Activated T-helper 9 cell treated with anti-CD3 and anti-CD28 coated beads, Interleukin-2, amount 50 U/mL, for 16 hours (primary cell): ENCODE data around the gene DLG1.

Experiments used
- DNase-seq: peaks from one replicate; pipeline ENCODE4 v3.0.0-alpha.2; 2020; ENCODE audit warnings: low read depth

Gene DLG1

DNA sequence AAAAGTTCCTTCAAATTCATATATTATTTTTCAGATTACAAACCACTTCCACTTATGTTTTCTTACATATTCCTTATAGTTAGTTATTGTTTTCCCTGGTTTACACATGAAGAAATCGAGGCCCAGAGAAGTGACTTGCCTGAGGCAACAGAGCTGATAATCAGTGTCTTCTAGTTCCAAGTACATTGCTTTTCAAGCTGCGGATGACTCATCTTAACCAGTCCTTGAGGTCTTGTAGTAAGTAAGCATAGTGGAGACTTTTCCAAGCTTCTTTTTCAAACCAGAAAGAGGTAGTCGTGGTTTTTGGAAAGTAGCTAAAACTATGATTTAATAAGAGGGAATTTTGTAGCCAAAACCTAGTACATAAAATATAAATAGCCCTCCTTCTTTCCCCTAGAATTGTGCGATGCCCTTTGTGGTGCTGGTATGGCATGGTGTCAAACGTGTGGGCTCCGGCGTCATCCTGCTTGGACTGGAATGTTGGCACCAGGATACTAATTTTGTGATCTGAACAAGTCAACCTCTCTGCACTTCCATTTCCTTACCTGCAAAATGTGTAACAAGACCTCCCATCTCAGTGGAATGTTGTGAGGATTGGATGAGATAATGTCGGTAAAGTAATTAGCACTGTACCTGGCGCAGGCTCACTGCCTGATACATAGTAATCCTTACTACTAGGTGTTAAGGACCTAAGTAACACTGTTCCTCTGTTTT, 19.0 kb upstream of the DLG1 start:
- no peak for DNase-seq

DNA sequence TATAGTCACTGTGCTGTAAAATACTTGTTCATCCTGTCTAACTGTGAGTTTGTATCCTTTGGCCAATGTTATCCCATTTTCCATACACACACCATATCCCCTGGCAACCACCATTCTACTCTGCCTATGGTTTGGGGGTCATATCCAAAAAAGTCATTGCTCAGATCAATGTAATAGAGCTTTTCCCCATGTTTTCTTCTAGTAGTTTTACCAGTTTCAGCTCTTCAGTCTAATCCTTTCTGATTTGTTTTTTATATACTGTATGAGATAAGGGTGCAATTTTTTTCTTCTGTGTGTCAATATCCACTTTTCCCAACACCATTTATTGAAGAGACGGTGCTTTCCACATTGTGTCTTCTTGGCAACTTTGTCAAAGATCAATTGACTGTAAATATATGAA, 14.0 kb upstream of the DLG1 start:
- DNase-seq: no peak

DNA sequence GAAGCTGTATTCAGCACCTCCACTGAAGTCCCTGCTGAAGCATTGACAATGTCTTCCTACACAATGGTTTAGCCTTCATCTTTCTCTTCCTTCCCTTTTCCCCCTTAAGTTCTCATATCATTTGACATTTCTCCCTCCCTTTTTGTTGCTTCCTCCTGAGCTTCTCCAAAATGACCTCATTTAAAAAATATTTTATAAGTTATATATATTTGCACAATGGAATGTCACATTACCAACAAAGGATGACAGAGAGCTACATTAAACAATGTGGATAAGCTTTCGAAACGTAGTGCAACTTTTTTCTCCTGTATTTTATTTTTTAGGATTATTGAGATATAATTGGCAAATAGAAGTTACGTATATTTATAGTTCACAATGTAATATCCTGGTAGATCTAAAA, 13.2 kb upstream of the DLG1 start:
- no peak for DNase-seq

DNA sequence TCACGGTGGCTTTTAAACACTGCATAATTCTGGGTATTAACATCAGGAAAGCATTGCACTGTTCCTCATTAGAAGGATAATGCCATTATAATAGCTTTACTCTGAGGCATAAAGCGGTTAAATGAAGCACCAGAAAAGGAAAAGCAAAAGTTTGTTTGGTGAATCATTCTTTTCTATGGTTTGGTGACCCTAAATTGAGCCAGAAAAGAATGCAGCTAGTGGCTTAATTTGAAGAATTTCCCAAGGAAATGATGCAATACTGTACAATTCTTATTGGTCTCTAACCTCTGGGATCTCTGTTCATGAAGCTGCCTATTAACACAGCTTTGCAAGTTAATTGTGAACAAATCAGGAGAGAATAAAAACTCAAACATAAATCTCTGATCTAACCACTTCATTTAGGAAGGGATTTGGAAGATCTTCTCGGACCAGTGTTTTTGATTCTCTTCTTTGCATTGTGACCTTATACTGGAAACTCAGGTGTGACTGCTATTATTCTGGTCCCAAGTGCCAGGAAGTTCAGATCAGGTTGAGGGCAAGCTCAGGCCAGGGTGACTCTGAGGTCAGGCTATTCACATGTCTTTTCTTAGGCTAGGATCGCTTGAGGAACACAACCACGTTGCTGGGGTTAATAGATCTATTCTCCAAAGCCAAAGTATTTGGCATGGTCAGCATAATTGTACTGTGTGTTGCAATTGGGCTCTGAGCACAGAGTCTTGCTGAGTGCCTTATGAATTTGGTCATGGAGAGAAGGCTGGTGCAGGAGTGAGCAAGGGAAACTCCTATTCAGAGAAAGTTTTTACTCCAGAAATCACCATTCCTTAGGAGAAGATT, 11.3 kb upstream of the DLG1 start:
- no peak for DNase-seq

DNA sequence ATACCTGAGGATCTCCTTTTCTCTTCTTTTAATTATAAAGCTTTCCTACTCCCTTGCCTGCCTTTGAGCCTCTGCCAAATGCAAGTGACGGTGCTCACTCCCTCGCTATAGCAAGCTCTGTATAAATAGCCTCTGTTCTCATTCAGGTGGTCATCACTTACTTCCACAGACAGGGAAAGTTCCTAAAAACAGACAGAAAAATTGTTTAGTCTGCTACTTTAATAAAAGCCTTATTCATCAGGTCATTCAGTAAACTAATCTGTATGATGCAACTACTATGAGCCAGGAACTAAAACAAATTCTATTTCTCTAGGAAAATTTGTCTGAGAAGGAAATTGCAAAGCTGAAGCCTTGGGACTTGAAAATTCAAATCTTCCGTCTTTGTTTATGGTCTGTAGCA, 10.2 kb upstream of the DLG1 start:
- DNase-seq: no peak

DNA sequence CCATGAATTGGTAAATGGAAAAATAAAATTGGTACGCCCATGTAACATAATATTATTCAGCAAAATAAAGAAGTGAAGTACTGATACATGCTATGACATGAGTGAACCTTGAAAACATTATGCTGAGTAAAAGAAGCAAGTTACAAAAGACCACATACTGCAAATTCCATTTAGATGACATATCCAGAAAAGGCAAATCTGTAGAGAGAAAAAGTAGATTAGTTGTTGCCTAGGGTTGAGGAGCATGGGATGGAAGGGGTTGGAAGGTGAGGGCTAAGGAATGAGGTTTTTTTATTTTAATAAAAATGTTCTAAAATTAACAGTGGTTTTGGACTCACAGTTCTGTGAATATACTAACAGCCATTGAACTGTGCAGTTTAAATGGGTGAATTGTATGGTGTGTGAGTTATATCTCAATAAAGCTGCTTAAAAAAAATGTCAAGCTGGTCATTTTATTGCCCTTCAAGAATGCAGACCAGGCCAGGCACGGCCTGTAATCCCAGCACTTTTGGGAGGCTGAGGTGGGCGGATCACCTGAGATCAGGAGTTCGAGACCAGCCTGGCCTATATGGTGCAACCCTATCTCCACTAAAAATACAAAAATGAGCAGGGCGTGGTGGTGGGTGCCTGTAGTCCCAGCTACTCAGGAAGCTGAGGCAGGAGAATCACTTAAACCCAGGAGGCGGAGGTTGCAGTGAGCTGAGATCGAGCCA, 8.1 kb upstream of the DLG1 start:
- no peak for DNase-seq

DNA sequence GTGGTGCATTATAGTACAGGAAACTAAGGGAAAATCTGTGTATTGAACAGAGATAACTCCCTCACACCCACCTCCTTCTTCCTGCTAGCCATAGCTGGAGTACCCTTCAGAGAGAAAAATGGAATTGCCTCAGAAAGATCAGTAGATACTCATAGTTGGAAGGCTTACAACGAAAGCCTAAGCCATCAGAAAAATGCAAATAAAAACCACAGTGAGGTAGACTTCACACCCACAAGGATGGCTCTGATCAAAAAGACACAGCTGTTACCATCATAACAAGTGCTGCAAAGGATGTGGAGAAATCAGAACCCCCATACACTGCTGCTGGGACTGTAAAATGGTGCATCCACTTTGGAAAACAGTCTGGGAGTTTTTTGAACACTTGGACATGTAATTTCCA, 7.4 kb upstream of the DLG1 start:
- no peak for DNase-seq

DNA sequence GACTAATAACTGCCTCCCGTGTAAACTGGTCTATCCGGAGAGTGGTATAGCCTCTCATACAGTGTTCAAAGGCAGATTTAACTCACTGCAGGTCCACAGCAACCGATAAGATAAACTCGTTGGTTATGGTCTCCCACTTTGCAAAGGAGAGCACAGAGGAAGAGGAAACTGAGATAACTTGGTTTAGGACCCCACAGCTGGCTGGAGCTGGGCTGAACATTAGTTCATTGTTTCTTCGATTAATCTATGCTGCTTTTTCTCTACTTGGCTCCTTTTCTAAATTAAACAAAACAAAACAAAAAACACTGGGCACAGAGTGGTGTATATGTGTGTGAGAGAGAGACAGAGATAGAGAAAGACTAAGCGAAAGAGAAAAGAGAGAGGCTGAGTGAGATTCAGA, 5.0 kb upstream of the DLG1 start:
- DNase-seq: no peak

DNA sequence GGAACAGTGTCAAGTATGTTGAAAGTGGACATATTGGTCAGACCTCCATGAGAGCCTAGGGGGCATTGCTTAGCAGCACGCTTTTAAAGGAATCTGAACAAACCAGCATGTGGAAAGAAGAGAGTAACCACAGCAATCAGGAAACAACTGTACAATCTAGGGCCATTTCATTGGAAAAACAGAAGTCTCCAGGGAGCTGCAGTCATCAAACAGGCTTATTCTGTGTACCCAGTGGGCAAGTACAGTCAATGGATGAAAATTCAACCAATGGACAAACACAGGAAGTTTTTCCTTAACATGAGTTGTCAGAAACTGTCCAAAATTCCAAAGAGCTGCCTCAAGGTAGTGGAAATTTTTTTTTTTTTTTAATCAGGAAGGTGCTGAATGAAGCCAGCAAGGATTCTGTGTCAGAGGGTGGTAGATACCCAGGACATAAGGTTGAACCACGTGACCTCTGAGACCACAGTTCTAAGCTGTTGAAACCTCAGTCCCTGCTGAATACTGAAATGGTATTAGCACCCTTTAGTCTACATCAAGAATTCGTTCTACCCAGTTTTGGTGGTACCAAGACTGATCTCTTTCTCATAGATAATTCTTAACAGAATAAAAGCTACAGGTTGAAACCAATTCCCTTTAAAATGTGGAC, 4.4 kb upstream of the DLG1 start:
- DNase-seq: no peak

DNA sequence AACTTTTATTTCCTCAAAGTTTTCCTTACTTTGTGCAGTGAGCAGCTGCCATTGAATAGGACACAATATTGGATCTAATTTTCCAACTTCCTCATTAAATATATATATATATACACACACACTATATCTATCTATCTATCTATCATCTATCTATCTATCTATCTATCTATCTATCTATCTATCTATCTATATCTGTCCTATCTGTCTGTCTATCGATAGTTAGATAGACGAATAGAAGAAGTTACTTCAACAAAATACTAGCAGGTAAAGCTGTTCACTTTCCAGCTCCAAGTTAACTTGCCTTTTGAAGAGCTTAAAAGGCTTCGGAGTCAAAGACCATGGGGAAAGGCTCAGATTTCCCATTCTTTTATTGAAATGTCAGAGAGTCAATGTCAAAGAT, 3.6 kb upstream of the DLG1 start:
- DNase-seq: no peak

DNA sequence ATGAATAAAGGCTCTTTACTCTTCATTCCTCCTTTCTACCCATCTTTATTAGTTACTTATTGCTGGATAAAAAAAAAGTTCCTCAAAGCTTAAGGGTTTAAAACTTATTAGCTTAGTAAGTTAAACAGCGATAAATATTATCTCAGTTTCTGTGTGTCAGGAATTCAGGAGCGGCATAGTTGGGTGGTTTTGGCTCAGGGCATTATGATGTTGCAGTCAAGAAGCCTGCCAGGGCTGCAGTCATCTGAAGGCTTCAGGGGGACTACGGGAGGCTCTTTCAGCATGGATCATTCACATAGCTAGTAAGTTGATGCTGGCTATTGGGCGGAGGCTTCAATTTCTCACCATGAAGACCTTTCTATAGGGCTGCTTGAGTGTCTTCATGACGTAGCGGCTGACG, 1.9 kb upstream of the DLG1 start:
- DNase-seq: no peak

DNA sequence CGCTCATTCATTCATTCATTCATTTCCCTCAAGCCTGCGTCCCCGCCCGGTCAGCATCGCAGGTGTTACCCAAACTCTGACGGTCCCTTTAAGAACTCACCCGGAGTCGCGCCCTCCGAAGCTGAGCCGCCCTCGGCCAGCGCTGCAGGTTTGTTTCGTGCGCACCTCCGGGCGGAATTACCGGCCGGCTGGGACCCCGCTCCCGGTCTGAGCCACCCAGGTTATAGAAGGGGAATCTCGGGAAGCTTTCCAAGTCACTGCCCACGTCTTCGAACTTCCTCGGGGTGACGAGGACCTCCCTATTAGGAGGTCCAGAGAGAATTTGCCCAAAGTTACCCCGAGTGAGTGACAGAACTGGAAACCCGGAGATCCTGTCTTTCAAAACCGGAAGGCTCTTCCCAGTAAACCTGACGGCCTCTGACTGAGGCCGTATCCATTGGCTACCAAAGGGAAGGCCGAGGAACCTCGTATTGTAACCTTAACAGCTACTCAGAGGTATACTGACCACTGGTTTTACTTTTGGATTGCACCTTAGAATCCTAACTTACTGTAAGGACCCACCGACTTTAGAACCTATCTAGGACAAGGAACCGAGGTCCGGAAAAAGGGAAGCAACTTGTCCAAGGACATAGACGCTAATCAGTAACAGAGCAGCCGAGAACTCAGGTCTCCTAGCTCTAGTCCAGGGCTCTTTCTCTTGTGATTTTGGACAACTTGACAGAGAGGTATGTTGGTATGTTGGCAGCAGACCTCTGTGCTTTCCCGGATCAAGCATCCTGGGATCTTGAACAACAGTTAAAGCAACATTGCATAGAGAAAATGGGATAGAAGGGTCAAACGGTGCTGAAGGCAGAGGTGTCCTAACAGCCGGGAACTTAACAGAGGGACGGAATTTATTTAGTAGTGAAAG, 788 bp upstream of the DLG1 start:
- no peak for DNase-seq

DNA sequence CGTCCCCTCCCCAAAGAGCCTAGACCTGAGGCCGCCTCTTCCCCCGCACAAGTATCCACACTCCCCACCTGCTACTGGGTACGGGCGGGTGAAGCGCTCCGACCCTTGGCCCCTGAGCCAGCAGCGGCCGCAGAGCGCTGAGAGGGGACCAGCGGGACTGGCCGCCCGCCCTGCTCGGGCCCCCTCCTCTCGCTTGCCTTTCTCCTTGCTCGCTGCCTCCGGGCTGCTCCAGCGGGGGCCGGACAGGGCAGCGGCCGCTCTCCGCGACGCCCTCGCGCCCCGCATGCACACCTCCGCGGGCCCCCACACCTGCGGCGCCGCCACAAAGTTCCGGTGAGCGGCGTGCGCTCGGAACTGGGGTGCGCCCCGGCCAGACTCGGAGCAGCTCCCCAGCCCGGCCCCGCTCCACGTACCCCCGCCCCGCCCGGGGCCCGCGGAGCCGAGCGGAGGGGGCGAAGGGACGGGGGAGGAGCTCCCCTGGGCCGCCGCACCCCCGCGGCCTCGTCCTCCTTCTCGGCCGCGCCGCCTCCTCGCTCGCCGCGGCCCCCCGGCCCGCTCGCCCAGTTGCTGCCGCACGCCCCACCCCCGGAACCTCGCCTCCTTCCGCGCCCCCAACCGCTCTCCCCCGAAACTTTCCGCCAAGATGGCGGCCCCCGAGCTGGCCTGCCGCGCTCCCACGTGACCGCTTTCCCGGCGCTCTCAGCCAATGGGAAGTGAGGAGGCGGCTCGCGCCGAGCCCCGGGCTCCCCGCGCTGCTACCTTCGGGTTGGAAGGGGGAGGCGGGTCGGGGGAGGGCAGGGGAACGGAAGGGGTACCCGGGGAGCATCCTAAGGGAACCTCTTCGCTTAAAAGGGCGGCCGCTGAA, 704 bp downstream of the DLG1 start:
- DNase-seq: peak; percentile 85

DNA sequence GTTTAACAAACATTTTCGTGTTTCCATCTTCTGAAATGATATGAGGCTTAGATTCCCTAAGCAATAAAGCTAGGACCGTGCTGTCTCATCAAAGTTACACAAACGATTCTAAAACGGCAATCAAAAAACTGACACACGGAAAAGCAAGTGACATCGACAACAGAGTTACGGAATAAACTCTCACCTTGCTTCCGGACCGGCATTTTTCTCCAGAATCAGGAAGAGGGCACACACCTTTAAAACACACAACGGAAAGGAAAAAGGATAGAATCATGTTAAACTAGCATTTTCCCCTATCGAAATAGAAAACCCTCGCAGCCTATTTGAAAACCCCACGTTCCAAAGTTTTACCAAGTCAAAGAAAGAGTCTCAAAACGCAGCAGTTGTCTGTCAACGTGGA, 1.4 kb downstream of the DLG1 start:
- no peak for DNase-seq

DNA sequence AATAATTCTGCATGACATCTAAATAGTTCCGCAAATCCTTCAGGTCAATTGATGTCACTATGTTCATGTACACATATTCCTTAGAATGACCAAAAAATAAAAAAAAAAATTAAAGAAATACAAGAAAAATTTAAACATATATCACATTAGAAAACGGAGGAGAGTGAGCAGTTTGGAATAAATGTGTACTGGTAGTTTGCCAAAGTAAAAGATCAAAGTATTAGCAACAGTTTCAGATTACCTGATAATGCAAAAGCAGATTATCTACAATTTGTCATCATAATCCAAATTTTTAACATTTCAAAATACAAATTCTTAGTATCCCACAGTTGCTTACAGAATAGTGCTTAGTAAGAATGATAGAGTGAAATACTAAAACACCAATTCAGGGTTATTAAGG, 1.9 kb downstream of the DLG1 start:
- DNase-seq: no peak

DNA sequence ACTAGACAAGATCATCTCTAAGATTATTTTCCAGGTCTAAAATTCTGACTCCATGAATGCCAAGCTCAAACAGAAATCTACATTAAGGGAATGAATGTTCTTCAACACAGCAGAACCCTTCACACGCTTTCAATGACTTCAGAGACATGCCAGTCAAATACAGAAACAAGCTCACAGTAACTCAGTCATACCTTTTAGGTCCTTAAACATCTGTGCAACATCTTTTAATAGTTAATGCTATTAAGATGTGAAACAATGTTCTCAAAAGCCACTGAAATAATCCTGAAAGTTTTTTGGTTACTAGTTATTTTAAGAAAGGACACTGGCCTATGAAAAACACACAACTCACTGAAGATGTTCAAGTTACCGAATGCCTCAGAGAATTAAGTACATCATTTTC, 2.5 kb downstream of the DLG1 start:
- DNase-seq: no peak

DNA sequence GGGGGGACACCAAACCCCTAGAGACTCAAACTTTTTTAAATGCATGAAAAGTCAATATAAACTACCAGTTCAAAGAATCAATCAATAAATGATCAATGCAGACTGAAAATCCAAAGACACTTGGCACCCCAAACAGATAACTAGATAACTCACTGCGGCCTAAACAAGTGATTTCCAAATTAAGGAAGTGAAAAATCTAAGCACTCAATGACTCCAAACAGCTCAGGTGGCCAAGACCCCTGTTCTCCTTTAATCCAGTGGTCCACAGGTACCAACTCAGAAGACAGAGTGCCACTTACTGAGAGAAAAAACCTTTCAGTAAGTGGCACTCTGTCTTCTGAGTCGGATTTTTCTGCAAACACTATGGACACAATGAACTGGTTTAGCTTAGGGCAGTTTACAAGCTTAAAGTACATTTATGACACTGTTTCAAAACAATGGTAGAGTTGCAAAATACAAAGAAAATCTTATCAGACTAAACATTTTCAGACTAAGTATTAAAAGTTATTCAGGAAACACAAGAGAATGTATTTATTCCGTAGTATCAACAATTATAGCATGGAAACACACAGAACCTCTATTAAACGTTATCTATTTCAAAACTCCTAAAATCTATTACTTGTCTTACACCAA, 4.7 kb downstream of the DLG1 start:
- DNase-seq: no peak

DNA sequence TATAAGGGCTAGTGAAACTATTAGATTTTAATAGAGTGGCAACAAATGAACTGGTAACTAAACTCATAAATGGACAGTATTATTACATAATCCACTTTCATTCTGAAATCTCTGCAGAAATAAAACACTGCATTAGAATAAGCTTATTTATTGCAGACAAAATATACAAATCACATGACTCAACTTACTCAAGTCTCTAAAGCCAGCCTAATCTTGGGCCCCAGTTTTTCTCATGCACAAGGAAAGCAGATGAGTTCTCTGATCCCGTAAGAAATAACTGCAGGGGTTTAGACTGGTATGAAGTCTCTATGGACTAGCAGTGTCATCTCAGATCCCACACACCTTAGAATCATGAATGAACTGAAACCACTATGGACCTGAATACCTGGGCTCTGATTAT, 5.8 kb downstream of the DLG1 start:
- DNase-seq: no peak

DNA sequence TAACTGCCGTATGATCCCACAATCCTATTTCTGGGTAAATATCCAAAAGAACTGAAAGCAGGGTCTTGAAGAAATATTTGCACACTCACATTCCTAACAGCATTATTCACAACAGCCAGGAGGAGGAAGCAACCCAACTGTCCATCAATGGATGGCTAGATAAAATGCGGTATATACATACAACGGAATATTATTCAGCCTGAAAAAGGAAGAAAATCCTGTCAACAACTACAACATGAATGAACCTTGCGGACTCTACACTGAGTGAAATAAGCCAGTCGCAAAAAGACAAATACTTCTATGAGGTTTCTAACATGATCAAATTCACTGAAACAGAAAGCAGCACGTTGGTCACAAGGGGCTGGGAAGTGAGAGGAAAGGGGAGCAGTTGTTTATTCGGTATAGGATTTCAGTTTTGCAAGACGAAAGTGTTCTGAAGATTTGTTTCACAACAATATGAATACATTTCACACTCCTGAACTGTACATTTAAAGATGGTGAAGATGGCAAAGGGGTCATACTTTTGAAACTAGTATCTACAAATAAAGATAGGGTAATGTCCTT, 6.2 kb downstream of the DLG1 start:
- DNase-seq: no peak

DNA sequence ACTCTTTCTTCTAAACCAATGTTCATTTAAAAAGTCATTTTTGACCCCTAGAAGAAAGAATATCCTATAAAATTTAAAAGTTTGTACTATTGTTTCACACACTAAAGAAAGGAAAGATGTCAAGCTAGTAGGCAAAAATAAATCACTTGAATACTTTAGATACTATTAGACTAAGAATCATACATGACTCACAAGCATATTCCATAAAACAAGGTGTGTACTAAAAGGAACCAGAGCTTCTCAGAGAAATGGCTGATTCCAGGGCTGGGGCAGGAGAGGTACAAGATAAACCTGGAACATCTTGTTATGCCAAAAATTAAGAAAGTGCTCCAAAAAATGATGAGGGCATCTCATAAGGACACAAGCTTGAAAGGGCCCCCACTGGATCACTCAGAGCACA, 8.7 kb downstream of the DLG1 start:
- no peak for DNase-seq
